T follicular helper cell (primary cell): ENCODE measurements around the gene STRAP.
"Not testable (repeated sequence)": the region's sequence is repeated elsewhere in the genome, so short reads cannot be mapped to it uniquely, and the experiment has no call there.

ENCODE experiments used
- DNase-seq: peaks from one replicate; pipeline ENCODE4 v3.0.0-alpha.2; 2020; ENCODE audit warnings: low read depth

STRAP gene

DNA sequence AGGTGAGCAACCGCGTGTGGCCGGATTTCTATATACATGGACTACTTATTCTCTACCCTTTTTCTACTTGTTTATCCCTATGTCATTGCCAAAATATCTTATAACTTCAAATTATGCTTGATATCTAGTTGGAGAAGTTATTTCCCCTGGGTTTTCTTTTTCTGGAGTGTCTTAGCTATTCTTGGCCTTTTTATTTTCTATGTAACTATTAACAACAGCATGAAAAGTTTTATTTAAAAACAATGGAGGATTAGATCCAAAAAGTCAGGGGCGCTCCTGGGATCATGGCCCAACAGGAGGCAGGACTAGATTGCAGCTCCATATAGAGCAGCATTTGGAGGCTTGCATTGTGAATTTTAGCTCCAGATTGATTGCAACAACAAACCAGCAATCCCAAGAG is 8.6 kb upstream of the STRAP start:
- DNase-seq, result no peak

DNA sequence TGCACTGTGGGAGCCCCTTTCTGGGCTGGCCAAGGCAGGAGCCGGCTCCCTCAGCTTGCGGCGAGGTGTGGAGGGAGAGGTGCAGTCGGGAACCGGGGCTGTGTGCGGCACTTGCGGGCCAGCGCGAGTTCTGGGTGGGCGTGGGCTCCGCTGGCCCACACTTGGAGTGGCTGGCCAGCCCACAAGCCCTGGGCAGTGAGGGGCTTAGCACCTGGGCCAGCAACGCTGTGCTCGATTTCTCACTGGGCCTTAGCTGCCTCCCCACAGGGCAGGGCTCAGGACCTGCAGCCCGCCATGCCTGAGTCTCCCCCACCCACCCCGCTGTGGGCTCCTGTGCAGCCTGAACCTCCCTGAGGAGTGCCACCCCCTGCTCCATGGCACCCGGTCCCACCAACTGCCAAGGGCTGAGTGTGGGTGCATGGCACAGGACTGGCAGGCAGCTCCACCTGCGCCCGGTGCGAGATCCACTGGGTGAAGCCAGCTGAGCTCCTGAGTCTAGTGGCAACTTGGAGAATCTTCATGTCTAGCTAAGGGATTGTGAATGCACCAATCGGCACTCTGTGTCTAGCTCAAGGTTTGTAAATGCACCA is 7.5 kb upstream of the STRAP start:
- DNase-seq, result not testable (repeated sequence)

DNA sequence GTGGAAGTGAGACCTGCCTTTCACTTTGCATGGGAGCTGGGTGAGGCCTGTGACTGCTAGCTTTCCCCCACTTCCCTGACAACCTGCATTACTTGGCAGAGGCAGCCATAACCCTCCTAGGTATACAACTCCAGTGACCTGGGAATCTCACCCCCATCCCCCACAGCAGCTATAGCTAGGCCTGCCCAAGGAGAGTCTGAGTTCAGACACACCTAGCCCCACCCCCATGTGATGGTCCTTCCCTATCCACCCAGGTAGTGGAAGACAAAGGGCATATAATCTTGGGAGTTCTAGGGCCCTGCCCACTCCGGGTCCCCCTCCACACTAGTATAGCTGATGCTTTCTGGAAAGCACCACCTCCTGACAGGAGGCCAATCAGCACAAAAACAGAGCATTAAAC is 6.3 kb upstream of the STRAP start:
- no peak for DNase-seq

DNA sequence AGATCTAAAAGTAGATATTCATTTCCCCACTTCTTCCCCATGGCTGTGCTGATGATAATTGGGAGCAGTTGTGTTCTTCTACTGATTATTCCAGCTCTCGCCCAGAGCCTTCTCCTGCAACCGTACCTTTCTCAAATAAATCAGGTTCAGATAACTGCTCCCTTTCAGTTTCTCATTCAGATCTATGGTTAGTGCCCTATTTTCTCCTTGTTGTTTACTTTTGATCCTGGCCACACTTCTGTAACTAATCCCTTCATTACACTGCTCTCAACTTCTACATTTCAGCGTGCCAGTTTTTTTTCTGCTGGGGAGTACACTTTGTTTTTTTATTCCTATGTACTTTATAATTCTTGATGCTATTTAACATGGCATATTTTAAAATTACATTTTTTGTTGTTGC is 2.8 kb upstream of the STRAP start:
- DNase-seq, result no peak

DNA sequence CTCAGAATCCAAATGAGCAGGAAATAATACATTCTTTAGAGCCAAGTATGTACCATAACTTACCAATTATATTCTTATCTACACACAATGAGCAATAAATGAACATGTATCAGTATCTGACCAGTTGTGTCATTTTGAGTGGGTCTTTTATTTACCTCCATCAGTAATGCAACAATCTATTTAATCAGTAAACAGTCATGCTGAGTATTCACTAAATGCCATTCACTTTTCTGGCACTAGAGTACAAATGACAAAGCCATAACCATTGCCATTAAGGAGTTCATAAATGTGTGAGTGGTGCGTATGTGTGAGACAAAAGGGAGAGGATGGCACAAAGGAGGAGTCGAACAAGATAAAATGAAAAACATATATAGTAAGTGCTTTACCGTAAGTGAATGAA is 1.5 kb upstream of the STRAP start:
- no peak for DNase-seq

DNA sequence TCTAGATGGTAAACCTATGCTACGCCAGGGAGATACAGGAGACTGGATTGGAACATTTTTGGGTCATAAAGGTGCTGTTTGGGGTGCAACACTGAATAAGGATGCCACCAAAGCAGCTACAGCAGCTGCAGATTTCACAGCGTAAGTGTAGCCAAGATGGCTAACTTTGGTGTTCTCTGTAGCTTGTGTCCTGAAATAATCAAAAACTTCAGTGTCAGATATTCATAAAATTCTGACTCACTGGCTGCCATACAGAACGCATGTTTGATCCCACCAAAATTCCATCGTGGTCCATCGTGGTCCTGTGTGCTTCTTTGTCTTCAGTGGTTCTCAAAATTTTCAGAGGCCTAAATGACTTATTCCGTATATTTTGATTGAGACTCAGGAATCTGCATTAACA is 1.3 kb downstream of the STRAP start:
- DNase-seq, result no peak

DNA sequence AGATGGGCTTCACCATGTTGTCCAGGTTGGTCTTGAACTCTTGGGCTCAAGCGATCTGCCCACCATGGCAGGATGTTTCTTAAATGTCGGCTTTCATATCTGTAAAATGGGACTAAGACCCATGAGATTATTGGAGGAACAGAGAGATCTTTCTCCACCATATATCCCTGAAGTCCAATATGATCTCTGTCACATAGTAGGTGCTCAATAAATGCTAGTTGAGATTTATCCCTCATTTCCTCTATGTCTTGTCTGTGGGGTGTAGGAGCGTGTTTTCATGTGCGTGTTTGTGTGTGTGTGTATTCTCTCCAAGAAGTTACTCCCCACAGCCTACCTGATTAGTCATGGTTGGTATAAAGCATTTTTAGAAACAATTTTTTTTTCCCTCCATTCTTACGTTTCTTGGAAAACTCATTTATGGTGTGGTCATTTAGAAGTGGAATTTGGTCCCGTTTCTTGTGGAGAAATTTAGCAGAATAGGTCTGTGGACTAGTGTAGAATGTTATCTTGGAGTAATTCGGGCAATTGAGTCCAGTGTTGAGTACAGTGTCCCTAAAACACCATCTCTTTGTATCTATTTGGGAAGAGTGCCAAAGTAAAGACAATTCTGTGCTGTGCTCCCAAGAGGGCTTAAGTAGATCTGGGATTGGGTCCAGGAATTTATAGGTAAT is 4.3 kb downstream of the STRAP start:
- DNase-seq, result no peak

DNA sequence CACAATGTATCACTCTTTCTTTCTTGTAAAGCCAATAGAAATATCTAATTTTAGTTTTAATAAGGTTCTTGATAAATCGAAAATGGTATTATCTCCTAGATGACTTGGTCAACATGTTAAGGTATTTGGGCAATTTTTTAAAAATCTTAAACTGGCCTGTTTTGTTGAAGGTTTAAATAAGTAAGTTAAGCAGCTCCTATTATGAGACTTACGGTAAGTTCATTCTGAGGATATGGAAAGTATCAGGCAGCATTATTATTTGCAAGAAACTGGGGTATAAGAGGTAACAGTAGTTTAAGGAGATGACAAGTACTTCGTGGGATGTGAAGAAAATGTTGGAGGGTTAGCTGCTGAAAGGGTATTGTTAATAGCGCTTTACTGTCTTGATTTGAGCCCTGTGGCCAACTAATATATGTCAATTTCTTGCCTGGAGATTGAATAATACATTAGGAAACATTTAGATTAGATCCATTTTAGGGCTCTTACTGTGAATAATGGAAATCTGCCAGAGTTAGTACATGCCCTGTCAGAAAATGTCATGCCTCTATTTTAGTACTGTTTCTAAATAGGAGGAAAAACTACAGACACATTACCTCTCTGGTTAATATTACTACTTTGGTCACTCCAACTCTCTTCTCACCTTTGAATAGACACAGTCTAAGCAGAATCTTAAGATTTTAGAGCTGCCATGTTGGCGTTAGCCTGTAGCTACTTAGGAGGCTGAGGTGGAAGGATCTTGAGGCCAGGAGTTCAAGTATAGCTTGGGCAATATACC is 5.0 kb downstream of the STRAP start:
- no peak for DNase-seq

DNA sequence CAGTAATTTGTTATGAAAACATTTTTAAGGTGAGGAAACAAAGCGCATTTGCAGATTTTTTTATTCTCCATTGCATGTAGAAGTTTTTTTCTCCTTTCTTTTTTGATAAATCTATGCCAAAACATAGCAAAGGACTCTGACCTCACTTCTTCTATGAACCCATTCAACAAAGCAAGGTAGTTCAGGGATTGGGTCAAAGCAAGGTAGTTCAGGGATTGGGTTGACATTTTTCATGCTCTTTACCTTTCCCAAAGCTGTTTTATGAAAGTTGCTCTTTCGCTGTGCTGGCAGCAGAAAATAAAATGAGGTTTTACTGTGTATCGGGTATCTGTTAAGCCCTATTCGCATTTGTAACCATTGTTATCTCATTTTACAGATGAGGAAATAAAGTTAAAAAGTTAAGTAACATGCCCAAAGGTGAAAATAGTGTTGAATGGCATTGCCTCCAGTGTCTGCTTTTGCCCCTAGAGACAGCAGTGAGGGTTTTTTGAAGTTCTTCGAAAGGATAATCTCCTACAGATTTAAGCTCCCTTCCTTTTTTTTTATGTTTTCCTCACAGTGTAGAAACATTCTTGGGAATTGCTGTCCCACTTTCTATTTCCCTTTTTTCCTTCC is 10.6 kb downstream of the STRAP start:
- no peak for DNase-seq

DNA sequence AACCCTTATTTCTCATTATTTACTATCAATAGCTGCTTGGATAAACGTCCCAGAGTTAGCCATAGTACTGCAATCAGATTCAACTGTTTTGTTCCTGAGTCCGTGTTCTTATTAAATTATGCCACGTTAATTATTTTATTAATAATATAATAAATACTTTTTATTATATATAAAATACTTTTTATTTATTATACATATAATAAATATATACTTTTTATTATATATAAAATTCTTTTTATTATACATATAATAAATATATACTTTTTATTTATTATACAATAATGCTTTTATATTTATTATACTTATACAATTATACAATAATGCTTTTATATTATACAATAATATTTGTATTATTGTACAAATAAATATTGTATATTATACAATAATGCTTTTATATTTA is 11.1 kb downstream of the STRAP start:
- DNase-seq, result no peak

DNA sequence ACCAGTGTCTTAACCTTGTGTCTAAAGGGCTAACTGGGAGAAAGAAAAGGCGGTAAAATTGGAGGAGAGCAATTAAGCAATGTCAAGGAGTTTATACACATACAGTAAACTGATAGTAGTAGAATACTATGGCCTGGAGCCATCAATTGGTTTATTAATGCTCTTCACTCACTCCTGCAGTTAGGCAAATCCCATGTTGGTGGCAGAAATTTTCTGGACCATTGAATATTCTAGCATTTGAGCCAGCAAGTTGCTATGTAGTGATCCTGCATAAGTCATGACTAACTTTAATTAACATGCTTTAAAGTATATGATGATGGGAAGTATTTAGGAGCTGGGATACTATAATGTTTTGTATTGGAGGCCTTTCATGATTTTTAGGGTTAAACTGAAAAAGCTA is 14.7 kb downstream of the STRAP start:
- no peak for DNase-seq

DNA sequence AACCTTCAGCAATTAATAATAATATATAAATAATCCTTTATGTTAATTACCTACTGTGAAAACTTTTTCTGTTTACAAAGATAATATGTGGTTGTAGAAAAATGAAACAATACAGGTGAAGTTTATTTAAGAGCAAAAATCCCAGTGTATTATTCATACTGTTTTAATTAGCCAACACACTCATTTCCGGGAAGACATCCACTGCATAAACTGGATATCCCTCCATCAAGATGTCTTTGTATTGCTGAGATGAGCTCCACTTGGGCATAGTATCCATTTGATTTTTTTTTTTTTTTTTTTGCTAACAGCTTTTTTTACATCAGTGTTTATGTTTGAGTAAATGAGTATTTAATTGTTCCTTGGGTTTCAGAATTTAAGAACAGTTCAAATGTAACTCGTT is 15.2 kb downstream of the STRAP start:
- no peak for DNase-seq

DNA sequence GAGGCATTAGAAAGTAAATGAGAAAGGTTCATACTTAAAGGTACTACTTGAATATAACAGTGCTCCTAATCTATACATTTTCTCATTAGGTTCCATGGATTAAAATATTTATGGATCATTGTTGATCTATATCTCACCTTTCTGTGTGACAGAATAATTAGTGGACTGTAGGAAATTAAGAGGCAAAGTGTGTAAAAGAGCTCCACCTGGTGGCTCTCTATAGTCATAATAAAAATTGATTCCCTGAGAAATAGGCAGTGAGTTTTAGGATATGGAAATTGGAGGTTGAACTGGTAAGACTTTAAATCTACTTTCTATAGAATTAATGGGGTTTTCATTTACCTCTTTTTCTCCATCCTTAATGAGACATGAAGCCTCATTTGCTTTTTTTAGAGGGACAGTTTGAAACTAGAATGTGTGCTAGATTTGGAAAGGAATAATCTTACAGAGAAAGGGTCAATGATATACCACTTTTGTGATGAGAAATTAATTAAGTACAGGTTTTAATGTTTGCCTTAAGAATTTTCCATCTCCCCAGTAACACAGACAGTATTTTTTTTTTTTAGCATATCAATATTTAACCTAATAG is 17.2 kb downstream of the STRAP start:
- DNase-seq, result no peak

DNA sequence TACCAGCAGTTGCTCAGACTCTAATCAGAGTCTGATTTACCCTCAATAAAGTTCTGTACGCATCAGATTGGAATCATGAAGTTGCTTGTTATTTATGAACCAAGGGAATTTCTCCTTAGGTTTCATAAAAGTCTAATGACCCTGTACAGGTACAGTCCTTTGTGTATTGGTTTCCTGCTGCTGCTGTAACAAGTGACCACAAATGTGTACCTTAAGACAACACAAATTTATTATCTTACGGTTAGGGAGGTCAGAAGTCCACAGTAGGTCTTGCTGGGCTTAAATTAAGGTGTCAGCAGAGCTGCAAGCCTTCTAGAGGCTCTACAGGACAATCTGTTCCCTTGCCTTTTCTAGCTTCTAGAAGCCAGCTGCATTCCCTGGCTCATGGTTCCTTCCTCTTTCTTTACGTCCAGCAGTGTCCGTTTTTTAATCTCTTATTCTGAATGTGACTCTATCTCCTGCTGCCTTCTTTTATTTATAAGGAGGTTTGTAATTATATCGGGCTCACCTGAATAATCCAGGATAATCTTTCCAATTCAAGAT is 22.3 kb downstream of the STRAP start:
- DNase-seq, result no peak

DNA sequence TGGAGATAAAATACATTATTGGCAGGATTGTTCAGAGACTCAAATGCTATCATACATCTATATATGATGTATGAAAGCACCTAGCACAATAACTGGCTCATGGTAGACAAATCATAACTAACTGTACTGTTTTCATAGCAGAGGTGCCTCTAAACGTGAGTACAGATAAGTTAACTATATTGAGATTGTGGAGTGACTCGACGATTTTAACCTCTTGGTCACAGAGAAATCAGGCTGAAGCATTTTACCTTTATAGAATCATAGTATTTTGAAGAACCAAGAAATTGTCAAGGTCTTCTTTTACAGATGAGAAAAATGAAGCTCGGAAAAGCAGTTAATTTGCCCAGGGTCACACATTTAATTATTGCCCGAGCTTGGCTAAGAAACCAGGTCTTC is 28.3 kb downstream of the STRAP start:
- no peak for DNase-seq

DNA sequence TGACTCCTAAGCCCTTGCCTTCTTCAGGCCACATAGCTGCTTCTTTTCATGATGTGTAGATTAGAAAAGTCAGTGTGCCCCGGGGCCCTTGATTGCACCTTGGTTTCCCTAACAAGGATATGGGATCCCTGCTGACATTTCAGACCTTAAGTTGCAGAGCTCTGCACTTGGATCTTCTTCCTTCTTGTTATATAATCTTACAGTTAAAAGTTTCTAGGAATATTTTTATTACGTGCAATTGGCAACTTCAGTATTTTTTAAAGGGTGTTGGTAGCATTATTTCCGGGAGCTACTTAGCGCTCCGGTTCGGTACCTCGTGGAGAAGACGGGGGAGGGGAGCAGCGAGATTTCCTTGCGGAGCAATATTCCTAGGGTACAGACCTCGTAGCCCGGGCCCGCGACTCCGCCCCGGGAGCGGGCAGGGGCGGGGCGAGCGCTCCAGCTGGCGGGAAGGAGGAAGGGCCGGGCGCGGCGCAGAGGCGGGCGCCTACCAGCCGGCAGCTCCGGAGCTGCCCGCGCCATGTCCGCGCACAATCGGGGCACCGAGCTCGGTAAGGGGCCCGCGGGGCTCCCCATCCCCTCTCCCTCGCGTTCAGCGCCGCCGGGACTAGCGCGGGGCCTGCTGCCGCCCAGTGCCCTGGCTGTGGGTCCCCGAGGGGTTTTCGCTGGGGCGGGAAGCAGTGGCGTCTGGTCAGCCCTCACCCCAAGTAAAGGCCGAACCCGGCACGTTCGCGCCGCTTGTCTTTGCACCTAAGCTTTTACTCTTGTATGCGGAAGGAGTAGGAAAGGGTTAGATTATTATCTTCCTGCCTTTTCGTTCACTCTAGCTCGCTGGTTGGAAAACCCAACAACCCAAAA is 28.9 kb downstream of the STRAP start, which contains the start of gene DERA:
TSS of gene DERA (plus strand) at position 469 of the 858 bp plus-strand sequence. CDS start at position 521, 52 bp downstream.
- peak; percentile 40 for DNase-seq

DNA sequence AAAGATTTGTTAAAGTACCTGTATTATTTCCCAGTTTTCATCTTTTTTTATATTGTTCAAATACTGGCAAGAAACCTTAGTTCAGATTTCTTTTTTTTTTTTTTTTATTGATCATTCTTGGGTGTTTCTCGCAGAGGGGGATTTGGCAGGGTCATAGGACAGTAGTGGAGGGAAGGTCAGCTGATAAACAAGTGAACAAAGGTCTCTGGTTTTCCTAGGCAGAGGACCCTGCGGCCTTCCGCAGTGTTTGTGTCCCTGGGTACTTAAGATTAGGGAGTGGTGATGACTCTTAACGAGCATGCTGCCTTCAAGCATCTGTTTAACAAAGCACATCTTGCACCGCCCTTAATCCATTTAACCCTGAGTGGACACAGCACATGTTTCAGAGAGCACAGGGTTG is 29.7 kb downstream of the STRAP start:
- not testable (repeated sequence) for DNase-seq

DNA sequence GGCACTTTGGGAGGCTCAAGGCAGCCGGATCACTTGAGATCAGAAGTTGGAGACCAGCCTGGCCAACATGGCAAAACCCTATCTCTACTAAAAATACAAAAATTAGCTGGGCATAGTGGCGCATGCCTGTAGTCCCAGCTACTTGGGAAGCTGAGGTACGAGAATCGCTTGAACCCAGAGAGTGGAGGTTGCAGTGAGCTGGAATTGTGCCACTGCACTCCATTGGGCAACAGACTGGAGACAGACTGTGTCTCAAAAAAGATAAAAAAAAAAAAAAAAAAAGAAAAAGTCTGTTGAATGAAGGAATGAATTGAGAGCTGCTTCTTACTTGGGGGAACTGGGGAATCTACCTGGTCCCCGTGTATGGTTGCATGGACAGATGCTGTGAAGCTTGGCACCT is 31.9 kb downstream of the STRAP start:
- not testable (repeated sequence) for DNase-seq

DNA sequence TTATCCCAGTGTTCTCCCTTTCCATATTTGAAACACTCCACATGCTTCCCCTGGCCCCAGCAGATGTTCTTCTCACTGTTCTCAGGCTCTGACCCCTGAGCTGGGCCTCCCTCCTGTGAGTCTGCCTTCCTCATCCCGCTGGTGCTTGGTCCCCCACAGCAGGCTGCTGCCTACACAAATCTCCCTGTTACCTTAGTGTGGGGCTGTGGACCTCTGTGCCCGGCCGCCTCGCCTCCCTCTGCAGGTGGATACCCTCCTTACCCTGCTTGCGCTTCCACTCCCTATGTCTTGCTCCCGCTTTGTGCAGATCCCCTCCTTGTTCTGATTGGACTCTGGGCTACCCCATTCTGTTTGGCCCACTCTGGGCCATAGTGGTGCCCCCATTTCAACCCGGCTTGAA is 35.9 kb downstream of the STRAP start:
- DNase-seq, result no peak

DNA sequence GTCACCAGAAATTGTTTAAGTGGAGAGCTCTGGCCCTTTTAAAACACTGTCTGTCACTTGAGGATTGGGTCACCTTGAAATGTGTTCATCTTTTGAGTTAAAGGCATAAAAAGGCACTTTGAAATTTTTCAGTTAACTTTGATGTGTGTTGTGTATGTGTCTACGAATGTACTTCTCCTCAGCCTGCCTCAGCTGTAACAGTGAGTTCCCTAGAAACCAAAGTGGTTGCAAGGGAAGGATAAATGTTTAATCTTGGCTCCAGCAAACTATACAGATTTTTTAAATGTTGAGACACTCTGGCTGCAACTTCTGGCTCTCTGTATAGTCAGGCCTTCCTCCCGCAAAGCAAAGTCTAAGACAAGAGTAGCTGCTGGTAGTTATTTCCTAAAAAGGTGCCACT is 37.2 kb downstream of the STRAP start:
- DNase-seq, result no peak

DNA sequence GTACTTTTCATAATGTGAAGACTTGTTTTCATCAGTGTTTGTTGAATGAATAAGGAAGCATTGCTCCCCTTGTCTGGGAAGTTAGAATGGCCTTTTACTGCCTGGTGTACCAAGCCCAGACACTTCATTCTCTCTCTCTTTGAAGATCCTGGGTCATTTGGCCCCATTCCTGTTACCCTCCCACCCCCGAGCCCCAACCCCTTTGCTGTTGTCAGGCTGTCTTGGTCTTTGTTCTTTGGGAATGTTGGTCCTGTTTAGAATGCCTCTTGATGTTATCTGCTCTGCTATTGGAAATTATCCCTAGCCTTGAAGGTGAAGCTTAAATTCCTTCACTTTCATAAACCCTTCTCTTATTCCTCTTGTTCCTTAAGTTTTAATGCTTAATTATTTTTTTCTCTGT is 42.8 kb downstream of the STRAP start:
- DNase-seq, result no peak
